ENCODE data around the gene RNF150. TPM values are rescaled to one million over a fixed set of nuclear protein-coding genes. Genes with fewer than 3 reads are reported as not detected.

RNF150 gene
- total RNA-seq, 1 donor from 2014 or later: 15.5 TPM

DNA sequence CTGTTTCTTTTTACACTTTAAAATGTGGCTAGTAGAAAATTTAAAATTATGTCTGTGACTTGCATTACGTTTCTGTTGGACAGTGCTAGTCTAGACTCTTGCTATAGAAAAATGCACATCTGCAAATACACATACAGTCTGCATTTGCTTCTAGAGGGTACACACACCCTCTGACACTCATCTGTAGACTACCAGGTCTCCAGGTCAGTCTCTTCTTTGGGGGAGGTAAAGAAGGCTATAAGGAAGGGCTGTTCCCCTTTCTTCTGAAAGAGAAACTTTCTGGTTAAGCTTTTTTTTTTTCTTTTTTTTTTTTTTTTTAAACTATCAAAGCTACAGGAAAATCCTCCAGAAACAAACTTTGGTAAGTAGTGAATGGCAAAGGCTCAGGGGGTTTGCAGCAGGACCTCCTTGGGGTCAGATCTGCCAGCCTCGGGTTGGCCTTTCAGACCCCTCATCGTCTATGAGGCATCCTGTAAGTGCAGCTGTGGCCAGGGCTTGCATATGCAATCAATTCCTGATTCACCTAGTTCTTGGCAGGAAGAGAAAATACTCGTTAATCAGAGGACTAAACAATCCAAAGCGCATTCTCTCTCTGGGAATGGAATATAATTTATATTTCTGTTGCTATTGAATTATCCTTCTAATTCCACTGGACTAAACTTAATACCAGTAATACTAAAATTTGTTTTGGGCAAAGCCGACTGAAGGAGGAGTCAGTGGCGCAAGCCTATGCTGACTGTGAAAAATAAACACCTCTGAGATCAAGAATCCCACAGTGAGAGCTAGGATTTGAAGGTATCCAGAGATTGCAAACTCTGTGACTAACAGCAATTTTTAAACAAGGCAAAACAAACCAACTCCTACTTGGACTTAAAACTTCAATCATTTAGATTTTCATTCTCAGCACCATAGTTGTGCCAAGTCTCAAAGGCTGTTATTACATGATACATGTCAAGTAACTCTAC is 267.7 kb downstream of the RNF150 start:
- no peak for DNase-seq (ENCODE audit: low read depth)

DNA sequence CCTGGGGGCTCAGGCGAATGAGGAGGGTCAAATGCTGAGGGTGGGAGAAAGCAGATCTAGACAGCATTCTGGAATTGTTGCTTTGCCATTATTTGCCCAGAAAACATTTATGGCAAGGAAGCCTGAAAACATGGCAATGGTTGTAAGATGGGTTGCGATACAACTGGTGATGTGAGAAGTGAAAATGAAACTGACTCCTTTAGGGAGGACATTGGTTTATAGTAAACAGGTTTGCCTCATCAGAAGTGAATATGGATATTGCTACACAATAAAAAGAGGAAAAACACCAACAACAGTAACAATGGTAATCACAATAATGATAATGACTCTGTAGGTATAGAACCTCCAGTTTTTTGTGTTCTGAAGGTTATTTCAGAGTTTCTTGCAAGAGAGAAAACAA is 270.1 kb downstream of the RNF150 start:
- DNase-seq (ENCODE audit: low read depth): no peak

GRCh38 chr4:140862177-140862442 is 271.2 kb downstream of the RNF150 start:
- DNase-seq (ENCODE audit: low read depth): no peak

DNA sequence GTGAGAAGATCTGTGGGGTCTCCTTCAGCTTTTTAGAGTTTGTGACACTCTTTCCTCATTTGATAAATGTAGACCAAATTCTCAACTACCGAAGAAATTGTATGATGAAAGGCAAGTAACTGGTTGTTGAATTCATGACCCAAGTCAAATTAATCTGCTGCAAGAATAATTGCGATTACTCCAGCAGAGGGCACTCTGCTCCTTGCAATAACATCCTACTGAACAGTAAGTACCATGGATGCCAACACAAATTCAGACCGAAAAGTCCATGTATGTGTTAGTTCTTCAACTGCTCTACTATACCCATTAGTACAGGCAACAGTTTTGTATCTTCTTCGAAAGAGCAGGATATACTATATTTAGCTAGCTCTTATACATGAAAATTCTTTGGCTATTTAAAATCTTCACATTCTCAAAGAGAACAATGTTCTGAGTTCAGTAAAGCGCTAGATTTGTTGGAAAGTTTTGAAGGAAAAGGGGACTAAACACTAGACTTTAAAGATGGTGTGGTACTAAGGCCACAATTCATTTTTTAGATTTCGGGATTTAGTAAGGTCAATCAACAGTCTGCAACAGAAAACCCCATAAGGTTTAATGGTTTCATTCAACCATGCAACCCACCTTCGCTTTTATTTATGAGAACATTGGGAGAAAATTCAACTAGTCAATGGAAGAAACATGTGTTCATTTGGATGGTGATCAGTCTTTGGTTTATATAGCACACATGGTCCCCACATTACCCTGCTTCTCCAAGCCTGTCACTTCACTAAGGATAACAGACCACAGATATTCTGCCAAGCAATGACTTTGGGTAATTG is 271.7 kb downstream of the RNF150 start:
- peak; percentile 87 for DNase-seq (ENCODE audit: low read depth)

DNA sequence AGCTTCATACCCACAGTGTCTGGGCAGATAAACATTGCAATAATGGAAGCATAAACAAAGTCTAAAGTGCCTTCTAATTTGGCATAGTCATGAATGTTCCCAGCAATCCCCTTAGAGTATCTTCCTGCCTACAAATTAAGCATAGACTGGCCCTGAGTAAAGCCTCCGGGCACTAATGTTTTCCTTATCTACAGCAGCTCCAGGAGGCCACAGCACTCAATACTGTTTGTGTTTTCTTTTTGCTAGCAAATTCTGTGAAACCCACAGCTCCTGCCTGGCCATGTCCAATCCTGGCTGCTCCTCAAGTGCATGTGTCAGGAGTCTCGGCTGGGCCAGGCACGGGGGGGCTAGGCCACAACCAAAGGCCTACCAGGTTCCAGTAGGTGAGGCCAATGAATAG is 274.4 kb downstream of the RNF150 start:
- DNase-seq (ENCODE audit: low read depth): no peak

GRCh38 chr4:140857111-140857510 is 276.2 kb downstream of the RNF150 start:
- DNase-seq (ENCODE audit: low read depth): peak; percentile 19

DNA sequence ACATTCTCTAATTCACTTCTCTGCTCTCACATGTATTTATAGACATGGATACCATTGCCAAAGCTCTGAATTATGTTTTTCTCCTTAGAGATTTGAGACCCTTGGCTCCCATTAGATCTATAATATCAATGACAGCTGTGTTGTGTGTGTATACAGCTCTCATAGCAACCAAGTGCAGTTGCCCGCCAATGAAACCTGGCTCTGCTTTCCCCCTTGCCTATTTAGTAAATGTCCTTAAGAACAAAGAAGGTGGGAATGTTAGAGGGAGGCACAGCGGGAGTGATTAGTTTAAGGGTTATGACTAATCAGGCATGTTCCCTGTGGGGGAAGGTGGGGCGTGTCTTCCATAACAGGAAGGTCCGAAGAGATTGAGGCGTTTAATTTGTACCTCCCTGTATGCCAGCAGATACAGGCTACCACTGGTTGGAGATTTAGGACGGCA is 276.6 kb downstream of the RNF150 start:
- DNase-seq (ENCODE audit: low read depth): peak; percentile 82

- no peak for DNase-seq (ENCODE audit: low read depth)
Observed at GRCh38 chr4:140854168-140854567, 279.1 kb downstream of the RNF150 start.

- no peak for DNase-seq (ENCODE audit: low read depth)
Observed at GRCh38 chr4:140851804-140852203, 281.5 kb downstream of the RNF150 start.

DNA sequence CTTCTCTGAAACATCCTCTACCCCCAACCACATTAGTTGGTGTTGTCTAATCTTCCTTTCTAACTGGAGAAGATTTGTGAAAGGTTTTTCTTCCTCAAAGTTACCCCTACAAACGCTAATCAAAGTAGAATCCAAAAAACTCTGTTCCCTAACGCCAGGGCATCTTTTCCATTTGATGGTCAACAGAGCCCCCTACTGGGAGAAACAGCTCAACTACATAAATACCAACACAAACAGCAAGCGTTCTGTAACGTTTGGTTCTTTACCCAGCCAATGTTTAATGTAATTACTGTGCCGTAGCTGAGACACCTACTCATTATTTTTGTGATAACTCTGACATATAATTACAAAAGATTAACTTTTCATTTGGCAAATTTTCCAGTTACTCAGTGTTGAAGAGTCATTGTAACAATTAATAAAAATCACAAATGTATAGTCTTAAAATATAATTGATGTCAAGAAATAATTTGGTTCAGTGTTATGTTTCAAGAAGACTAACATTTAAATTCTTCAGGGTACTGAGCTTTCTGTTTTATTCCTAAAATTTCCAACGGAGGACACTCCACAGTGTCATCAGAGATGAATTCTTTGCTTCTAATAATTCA is 282.1 kb downstream of the RNF150 start:
- peak; percentile 55 for DNase-seq (ENCODE audit: low read depth)

DNA sequence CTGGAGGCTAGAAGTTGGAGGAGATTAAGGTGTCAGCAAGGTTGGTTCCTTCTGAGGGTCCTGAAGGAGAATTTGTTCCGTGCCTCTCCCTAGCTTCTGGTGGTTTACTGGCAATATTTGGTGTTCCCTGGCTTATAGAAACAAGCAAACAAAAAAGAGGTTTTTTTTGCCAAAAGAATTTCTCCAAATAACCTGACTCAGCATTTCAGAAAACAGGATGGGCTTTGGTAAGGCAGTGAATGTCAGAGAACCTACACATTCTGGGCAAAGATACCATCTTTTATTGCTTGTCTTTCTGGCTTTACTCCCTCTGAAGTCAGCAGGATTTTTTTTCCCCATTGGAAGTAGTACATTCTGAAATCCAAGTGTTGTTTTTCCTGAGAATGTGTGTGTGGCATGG is 283.7 kb downstream of the RNF150 start:
- DNase-seq (ENCODE audit: low read depth): no peak

- no peak for DNase-seq (ENCODE audit: low read depth)
Observed at GRCh38 chr4:140846736-140847135, 286.5 kb downstream of the RNF150 start.

DNA sequence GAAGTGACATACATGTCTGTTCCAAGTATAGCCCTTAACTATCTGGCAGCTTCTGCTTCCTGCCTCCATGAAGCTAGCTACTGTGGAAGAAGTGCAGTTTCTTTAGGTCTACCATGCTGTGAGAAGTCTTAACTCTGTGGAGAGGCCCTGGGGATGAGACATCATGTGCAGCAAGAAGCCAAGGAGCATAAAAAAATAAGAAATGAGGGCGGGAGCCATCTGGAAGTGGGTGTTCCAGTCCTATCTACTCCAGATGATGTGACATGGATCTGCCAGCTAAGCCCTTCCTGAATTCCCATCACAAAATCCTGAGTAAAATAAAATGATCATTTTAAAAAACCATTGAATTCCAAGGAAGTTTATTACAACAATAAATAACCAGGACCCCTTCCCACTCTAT is 289.2 kb downstream of the RNF150 start:
- no peak for DNase-seq (ENCODE audit: low read depth)

DNA sequence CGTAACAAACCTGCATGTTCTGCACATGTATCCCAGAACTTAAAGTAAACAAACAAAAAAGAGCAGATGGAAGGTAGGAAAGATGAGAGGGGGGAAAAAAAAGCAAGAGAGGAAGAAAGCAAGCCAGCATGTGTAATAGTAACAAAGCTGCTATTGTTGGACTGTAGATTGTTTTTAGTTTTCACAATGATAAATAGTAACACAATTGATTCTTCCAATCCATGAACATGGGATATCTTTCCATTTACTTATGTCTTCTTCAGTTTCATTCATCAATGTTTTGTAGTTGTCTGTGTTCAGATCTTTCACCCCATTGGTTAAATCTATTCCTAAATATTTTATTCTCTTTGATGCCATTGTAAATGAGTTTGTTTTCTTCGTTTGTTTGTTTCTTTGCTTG is 292.1 kb downstream of the RNF150 start:
- DNase-seq (ENCODE audit: low read depth): no peak

GRCh38 chr4:140839888-140840790 is 293.1 kb downstream of the RNF150 start:
- no peak for DNase-seq (ENCODE audit: low read depth)

DNA sequence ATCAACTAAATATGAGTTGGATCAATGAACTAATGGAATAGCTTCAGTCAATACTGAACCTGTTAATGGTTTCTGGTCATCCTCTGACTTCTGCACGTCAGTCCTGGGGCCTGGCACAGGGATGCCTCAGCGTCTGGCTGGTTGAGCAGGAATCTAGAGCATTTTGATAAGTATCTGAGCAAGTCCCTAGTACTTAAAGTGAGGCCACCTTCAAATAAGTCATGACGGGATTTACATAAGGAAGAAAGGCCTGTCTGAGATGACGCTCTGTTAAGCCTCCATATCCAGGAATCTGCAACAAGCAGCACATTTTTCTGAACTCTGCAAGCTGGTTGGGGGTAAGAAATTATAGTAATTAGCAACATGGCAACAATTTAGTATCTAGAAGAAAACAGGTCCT is 293.9 kb downstream of the RNF150 start:
- no peak for DNase-seq (ENCODE audit: low read depth)

DNA sequence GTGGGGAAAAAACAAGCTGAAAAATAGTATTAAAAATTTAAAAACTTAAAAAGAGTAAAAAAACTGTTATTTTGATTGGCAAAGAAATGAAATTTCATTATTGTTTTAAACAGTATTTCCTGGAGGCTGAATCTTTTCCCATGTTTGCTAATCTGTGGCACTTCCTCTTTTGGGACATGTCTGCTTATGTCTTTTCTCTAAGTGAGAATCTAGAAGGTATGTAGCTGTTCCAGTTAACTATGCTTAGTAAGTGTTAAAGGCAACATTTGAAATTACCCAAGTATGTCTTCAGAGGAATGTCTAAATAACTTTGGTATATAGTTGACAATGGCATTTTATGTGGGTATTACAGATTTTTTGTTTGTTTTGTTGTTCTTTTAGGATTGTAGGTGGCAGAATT is 295.5 kb downstream of the RNF150 start:
- DNase-seq (ENCODE audit: low read depth): peak; percentile 10

DNA sequence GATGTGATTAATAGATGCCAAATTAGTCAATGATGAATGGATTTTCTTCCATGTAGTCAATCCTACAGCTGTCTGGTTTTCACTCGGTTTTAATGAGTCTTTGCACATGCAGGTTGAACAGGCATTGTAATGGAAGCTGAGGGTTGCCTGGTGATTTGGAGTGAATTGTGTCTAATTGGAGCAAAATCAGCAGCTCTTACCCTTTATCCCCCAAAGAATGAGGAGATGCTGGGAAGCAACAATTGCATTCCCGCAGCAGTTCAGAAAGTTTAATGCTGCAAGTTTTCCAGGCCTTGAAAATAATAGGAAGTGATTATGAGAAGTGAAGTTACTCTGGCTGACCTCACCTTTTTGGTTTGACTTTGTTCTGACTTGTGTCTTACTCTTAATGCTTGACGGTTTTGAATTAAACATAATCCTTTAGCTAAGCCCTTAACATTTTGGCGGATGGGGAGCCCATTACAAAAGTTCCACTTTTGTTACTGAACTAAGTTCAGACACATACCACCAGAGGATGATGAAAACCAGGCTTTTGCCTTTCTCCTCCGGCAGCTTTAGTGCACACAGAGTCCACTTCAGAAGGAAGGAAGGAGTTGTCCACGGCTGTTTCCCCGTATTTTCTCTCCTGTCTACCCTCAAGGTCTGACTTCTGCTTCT is 298.3 kb downstream of the RNF150 start:
- no peak for DNase-seq (ENCODE audit: low read depth)

- no peak for DNase-seq (ENCODE audit: low read depth)
Observed at GRCh38 chr4:140833280-140833679, 300.0 kb downstream of the RNF150 start.

GRCh38 chr4:140829825-140830224 is 303.4 kb downstream of the RNF150 start:
- no peak for DNase-seq (ENCODE audit: low read depth)

DNA sequence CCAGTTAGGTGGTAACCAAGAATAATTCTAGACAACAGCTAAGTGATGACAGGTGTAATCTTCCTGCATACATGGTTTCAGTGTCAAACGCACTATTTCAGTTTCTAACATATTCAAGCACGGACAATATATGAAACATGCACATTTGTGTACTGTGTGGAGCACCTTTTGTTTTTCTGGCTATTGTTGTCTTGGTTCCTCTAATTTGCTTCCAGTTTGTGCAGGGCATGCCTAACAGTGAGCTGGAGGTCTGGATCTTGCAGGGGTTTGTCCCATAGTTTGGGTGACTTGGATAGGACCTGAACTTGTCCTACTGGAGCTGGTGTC is 306.6 kb downstream of the RNF150 start:
- no peak for DNase-seq (ENCODE audit: low read depth)

Data from renal cortical epithelial cell (primary cell).